ENCODE results near the gene PRSS16. TPM values are rescaled to one million over a fixed set of nuclear protein-coding genes. Genes with fewer than 3 reads are reported as not detected.

The PRSS16 gene
- total and polyA plus RNA-seq, 9 of the 15 experiments (the other 6 are each of a cell fraction or from before 2014, with no cell fraction given): 4.5 to 21.3 (median 12.1) TPM

DNA sequence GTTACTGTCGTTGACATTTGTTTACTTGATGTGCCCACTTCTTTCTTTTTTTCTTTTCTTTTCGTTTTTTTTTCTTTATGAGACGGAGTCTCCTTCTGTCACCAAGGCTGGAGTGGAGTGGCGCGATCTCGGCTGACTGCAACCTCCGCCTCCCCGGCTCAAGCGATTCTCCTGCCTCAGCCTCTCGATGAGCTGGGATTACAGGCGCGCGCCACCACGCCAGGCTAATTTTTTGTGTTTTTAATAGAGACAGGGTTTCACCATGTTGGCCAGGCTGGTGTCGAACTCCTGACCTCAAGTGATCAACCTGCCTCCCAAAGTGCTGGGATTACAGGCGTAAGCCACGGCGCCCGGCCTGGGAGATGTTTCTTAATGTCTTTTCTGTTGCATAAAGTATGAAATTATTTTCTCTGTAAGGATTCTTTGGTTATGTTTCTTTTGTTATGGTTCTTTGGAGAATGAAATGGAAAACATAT lies 33.3 kb upstream of the PRSS16 start (continued):
- TF ChIP-seq ETV1 (tag; conservative IDR thresholded peaks at IDR 0.05; ENCODE audit: low read depth) (no peak), ZNF140 (CRISPR knock-in tag; IDR thresholded peaks at IDR 0.05) (no peak), KLF6 (CRISPR knock-in tag; IDR thresholded peaks at IDR 0.05; ENCODE audit: borderline replicate concordance) (no peak), CSDE1 (IDR thresholded peaks at IDR 0.05) (0 out of 4 replicates have a peak, but pooled peaks of 1 of the 2 experiments have one; percentile 48), NUFIP1 (IDR thresholded peaks at IDR 0.05; ENCODE audit: partially characterized antibody) (no peak), NBN (IDR thresholded peaks at IDR 0.05; ENCODE audit: low read depth) (peak; percentile 45), MCM2 (IDR thresholded peaks at IDR 0.05; ENCODE audit: low read depth) (no peak), FUS (optimal IDR thresholded peaks at IDR 0.05; ENCODE audit: low read depth, low read length) (no peak), MCM7 (IDR thresholded peaks at IDR 0.05) (peak in 1 of 2 experiments; percentile 70; a peak in 1 of 4 replicates), SP2 (IDR thresholded peaks at IDR 0.05; ENCODE audit: extremely low read depth, low read depth, low read length, poor library complexity, severe bottlenecking) (no peak), PHF8 (IDR thresholded peaks at IDR 0.05; ENCODE audit: borderline replicate concordance, low read length) (no peak), TCF3 (CRISPR knock-in tag; IDR thresholded peaks at IDR 0.05) (no peak; the same call in 1 of the 2 replicates), HMG20A (CRISPR knock-in tag; conservative IDR thresholded peaks at IDR 0.05) (no peak), CBX2 (IDR thresholded peaks at IDR 0.05; ENCODE audit: insufficient read depth, low read length, poor library complexity, severe bottlenecking) (no peak), ZNF764 (CRISPR knock-in tag; IDR thresholded peaks at IDR 0.05; ENCODE audit: low read depth) (no peak), ZNF644 (tag; IDR thresholded peaks at IDR 0.05; ENCODE audit: low read depth) (peak; percentile 75; the same call in 1 of the 2 replicates), ZNF197 (CRISPR knock-in tag; IDR thresholded peaks at IDR 0.05; ENCODE audit: low read depth) (no peak), MYNN (IDR thresholded peaks at IDR 0.05) (no peak), MYNN (CRISPR knock-in tag; IDR thresholded peaks at IDR 0.05) (no peak), NONO (IDR thresholded peaks at IDR 0.05; ENCODE audit: low read depth in 2 of 2, low read length in 1 of 2) (no peak), MTA1 (IDR thresholded peaks at IDR 0.05; ENCODE audit: borderline replicate concordance) (no peak; the same call in 1 of the 2 replicates), ETV5 (CRISPR knock-in tag; IDR thresholded peaks at IDR 0.05; ENCODE audit: low read depth) (peak; percentile 7; the same call in 1 of the 2 replicates), JUN (IDR thresholded peaks at IDR 0.05; ENCODE audit: borderline replicate concordance, low read depth, low read length) (no peak), JUN (CRISPR knock-in tag; IDR thresholded peaks at IDR 0.05; ENCODE audit: borderline replicate concordance) (no peak)
- TF ChIP-seq, protein P1, sequence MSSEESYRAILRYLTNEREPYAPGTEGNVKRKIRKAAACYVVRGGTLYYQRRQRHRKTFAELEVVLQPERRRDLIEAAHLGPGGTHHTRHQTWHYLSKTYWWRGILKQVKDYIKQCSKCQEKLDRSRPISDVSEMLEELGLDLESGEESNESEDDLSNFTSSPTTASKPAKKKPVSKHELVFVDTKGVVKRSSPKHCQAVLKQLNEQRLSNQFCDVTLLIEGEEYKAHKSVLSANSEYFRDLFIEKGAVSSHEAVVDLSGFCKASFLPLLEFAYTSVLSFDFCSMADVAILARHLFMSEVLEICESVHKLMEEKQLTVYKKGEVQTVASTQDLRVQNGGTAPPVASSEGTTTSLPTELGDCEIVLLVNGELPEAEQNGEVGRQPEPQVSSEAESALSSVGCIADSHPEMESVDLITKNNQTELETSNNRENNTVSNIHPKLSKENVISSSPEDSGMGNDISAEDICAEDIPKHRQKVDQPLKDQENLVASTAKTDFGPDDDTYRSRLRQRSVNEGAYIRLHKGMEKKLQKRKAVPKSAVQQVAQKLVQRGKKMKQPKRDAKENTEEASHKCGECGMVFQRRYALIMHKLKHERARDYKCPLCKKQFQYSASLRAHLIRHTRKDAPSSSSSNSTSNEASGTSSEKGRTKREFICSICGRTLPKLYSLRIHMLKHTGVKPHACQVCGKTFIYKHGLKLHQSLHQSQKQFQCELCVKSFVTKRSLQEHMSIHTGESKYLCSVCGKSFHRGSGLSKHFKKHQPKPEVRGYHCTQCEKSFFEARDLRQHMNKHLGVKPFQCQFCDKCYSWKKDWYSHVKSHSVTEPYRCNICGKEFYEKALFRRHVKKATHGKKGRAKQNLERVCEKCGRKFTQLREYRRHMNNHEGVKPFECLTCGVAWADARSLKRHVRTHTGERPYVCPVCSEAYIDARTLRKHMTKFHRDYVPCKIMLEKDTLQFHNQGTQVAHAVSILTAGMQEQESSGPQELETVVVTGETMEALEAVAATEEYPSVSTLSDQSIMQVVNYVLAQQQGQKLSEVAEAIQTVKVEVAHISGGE (CRISPR knock-in tag; IDR thresholded peaks at IDR 0.05): no peak
- TF ChIP-seq, protein P2, sequence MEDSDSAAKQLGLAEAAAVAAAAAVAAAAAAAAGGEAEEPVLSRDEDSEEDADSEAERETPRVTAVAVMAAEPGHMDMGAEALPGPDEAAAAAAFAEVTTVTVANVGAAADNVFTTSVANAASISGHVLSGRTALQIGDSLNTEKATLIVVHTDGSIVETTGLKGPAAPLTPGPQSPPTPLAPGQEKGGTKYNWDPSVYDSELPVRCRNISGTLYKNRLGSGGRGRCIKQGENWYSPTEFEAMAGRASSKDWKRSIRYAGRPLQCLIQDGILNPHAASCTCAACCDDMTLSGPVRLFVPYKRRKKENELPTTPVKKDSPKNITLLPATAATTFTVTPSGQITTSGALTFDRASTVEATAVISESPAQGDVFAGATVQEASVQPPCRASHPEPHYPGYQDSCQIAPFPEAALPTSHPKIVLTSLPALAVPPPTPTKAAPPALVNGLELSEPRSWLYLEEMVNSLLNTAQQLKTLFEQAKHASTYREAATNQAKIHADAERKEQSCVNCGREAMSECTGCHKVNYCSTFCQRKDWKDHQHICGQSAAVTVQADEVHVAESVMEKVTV (CRISPR knock-in tag; IDR thresholded peaks at IDR 0.05): no peak

Data from K562 (cell line).